Activated CD8-positive, alpha-beta T cell treated with anti-CD3 and anti-CD28 coated beads, Interleukin-2, amount 10 ng/mL, durations not matched to agents 7 days and 5 days (primary cell): Measurements from ENCODE around the gene OR11A1. TPM values are rescaled to one million over a fixed set of nuclear protein-coding genes. Genes with fewer than 3 reads are reported as not detected.
"Not testable (repeated sequence)": the region's sequence is repeated elsewhere in the genome, so short reads cannot be mapped to it uniquely, and the experiment has no call there.

Experiments
- ATAC-seq: fragments of 150-1000 bp; cut with Tn5 transposase; one replicate; pipeline ENCODE4 v1.10.0; 2021; ENCODE audit warnings: moderate library complexity
- CTCF ChIA-PET: fragments of 350-600 bp; sonication (Branson Sonifier 250); formaldehyde crosslinking; loops from one replicate; lab custom pipeline; 2021; ENCODE audit warnings: antibody characterized with exemption; lab: Charles Lee
- POLR2A ChIA-PET: fragments of 350-600 bp; sonication (Branson Sonifier 250); formaldehyde crosslinking; loops from one replicate; lab custom pipeline; 2021; ENCODE audit warnings: antibody characterized with exemption; lab: Charles Lee
- DNase-seq: peaks from one replicate; pipeline ENCODE4 v3.0.0-alpha.2; 2020
- H3K27ac Mint-ChIP-seq: one replicate; pipeline ENCODE4 v1.8.0; 2021; ENCODE audit warnings: mild to moderate bottlenecking, mixed read lengths
- H3K27me3 Mint-ChIP-seq: one replicate; pipeline ENCODE4 v1.8.0; 2021; ENCODE audit warnings: low read depth, mixed read lengths
- H3K36me3 Mint-ChIP-seq: one replicate; pipeline ENCODE4 v1.8.0; 2021; ENCODE audit warnings: low read depth, mixed read lengths
- H3K4me1 Mint-ChIP-seq: one replicate; pipeline ENCODE4 v1.8.0; 2021; ENCODE audit warnings: low read depth, mixed read lengths
- H3K4me3 Mint-ChIP-seq: one replicate; pipeline ENCODE4 v1.8.0; 2021; ENCODE audit warnings: mild to moderate bottlenecking, mixed read lengths
- H3K9me3 Mint-ChIP-seq: one replicate; pipeline ENCODE4 v1.8.0; 2022; ENCODE audit warnings: mixed read lengths; ENCODE audit not compliant: insufficient read depth
- total RNA-seq, 2 experiments: library from RNA; stranded (reverse); gene quantifications; one replicate each; pipeline ENCODE4 v1.2.3, GENCODE V29; 2021

Gene OR11A1
- total RNA-seq, 2 experiments from 2014 or later, result not detected

DNA sequence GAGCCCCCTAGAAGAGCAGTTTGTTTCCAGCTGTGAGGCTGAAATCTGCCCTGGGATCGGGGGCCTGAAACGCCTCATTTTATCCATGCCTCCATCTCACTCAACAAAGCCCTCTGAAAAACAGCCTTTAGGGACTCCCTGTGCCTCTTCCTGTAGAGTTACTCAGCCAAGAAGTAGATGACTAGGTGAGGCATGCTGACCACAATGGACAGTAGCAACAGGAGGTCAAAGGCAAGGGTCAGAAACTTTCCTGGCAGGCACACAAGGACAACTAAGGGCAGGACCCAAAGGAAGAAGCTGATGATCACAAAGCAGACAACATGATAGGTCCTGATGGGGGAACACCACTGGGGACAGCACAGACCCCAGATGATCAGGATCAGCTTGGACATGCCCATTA is 18.1 kb upstream of the OR11A1 start:
- ChIA-PET CTCF (no interaction called here), POLR2A (no interaction called here)
- DNase-seq, result no peak
- no peaks in the 10 kb centered on the region for H3K36me3 Mint-ChIP-seq
- ATAC-seq, result no peak
- peaks cover 9% of the 10 kb centered on the region for H3K27me3 Mint-ChIP-seq
- H3K9me3 Mint-ChIP-seq, result no peaks in the 10 kb centered on the region
- H3K4me1 Mint-ChIP-seq, result no peaks in the 10 kb centered on the region
- no peak overlapping the region for H3K4me3 Mint-ChIP-seq
- no peak overlapping the region for H3K27ac Mint-ChIP-seq

DNA sequence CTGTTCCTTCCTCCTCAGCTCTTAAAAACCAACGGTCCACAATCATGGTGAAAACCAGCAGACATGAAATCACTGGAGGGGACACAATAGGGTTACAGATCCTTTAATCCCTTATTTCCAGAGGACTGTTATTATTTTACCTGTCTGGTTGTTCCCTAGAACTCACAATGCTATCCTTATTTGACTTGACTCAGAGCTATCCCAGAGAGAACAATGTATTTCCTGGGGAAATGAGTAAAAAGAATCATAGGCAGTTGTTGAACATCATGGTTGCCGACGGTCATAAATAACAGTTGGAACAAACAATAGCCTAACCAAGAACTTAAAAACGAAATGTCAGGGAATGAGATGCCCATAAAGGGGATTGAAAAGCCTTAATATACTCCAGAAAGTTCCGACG is 9.4 kb upstream of the OR11A1 start:
- ATAC-seq (no peak), DNase-seq (no peak)
- Mint-ChIP-seq H3K9me3 (no peaks in the 10 kb centered on the region), H3K36me3 (no peaks in the 10 kb centered on the region), H3K27me3 (peaks cover 9% of the 10 kb centered on the region), H3K27ac (no peak overlapping the region), H3K4me3 (no peak overlapping the region), H3K4me1 (no peaks in the 10 kb centered on the region)
- POLR2A ChIA-PET, result no interaction called here
- CTCF ChIA-PET, result no interaction called here

DNA sequence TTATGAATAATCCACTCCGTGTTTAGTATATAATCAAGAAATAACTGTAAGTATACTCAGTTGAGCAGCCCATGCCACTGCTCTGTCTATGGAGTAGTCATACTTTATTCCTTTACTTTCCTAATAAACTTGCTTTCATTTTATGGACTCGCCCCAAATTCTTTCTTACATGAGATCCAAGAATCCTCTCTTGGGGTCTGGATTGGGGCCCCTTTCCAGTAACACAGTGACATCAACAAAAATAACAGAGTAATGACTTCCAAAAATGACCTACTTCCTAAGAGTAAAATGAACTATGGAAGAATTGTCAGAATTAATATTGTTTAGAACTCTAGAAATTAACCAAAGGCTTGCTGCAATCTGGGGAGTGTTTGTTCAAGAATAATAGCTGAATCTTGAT is 8.9 kb upstream of the OR11A1 start:
- Mint-ChIP-seq H3K27me3 (peaks cover 9% of the 10 kb centered on the region), H3K4me3 (no peak overlapping the region), H3K9me3 (no peaks in the 10 kb centered on the region), H3K27ac (no peak overlapping the region), H3K4me1 (no peaks in the 10 kb centered on the region), H3K36me3 (no peaks in the 10 kb centered on the region)
- ChIA-PET POLR2A (no interaction called here), CTCF (no interaction called here)
- ATAC-seq (no peak), DNase-seq (no peak)

DNA sequence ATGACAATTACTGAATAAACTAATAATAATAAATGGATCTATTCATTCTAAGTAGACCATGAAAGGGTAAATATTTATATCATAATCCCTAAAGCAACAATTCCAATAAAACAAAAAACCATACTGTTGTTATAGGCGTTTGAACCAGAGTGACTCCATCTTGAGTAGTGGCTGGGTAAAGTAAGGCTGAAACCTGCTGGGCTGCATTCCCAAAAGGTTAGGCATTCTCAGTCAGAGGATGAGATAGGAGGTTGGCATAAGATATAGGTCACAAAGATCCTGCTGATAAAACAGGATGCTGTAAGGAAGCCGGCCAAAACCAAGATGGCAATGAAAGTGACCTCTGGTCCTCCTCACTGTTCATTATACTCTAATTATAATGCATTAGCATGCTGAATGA is 8.4 kb upstream of the OR11A1 start:
- ATAC-seq (no peak), DNase-seq (no peak)
- ChIA-PET CTCF (no interaction called here), POLR2A (no interaction called here)
- H3K27me3 Mint-ChIP-seq, result peaks cover 7% of the 10 kb centered on the region
- no peak overlapping the region for H3K27ac Mint-ChIP-seq
- no peak overlapping the region for H3K4me3 Mint-ChIP-seq
- H3K36me3 Mint-ChIP-seq, result no peaks in the 10 kb centered on the region
- no peaks in the 10 kb centered on the region for H3K9me3 Mint-ChIP-seq
- H3K4me1 Mint-ChIP-seq, result no peaks in the 10 kb centered on the region

DNA sequence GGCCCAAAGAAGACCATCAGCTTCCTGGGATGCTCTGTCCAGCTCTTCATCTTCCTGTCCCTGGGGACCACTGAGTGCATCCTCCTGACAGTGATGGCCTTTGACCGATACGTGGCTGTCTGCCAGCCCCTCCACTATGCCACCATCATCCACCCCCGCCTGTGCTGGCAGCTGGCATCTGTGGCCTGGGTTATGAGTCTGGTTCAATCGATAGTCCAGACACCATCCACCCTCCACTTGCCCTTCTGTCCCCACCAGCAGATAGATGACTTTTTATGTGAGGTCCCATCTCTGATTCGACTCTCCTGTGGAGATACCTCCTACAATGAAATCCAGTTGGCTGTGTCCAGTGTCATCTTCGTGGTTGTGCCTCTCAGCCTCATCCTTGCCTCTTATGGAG is 5.2 kb upstream of the OR11A1 start:
- Mint-ChIP-seq H3K9me3 (no peaks in the 10 kb centered on the region), H3K4me1 (no peaks in the 10 kb centered on the region), H3K4me3 (no peak overlapping the region), H3K27me3 (peaks cover 15% of the 10 kb centered on the region), H3K27ac (no peak overlapping the region), H3K36me3 (no peaks in the 10 kb centered on the region)
- ATAC-seq (no peak), DNase-seq (no peak)
- ChIA-PET POLR2A (no interaction called here), CTCF (no interaction called here)

DNA sequence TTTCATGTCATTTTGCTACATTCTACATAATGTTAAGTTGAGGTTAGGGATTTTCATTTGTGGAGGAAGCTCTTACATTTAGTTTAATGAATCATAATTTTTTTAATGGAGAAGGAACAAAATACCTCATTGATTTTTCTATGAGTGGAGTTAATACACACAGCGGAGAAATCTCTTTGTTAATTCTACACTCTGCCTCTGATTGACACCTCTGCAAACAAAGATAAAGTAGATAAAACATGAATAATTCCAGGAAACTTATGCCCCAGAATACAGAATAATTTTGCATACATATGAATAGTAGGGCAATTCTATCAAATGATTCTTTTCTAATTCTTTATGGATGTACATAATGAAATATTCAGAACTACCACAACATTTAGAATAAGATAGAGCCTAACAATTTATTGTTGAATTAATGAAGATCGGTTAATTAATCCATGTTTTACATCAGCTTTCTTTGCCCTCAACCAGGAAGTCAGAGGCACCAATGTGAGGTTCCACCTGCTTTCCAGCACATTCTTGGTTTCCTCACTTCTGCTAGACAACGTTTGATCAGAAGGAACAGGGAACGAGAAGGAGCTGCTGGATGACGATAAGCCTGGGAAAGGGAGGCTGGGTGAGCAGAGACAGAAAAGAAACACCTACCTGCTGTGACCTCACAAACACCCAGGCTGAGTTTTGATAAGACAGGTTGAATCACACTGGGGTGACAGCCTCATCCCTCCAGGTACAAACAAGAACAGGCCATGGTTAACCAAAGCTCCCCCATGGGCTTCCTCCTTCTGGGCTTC is 4.3 kb upstream of the OR11A1 start:
- Mint-ChIP-seq H3K27me3 (peaks cover 16% of the 10 kb centered on the region), H3K4me1 (no peaks in the 10 kb centered on the region), H3K9me3 (no peaks in the 10 kb centered on the region), H3K4me3 (no peak overlapping the region), H3K36me3 (no peaks in the 10 kb centered on the region), H3K27ac (no peak overlapping the region)
- POLR2A ChIA-PET, result interaction anchor here (0.5 kb wide), 1 partner anchor 131 kb away, joined by 3 read pairs; no protein-coding TSS in a partner anchor
- DNase-seq (no peak), ATAC-seq (no peak)
- CTCF ChIA-PET, result no interaction called here

DNA sequence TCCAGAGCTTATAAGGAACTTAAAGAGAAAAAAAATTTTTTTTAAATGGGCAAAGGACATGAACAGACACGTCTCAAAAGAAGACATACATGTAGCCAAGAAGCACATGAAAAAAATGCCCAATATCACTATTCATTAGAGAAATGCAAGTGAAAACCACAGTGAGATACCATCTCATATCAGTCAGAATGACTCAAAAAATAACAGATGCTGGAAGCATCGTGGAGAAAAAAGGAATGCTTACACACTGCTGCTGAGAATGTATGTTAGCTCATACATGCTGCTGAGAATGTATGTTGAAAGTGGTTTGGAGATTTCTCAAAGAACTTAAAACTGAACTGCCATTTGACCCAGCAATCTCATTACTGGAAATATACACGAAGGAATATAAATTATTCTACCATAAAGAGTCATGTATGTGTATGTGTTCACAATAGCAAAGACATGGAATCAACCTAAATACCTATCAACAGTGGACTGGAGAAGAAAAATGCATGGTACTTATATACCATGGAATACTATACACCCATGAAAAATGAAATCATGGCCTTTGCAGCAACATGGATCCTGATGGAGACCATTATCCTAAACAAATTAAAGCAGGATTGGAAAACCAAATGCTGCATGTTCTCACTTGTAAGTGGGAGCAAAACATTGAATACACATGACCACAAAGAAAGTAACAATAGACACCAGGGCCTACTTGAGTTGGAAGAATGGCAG is 5.2 kb downstream of the OR11A1 start:
- Mint-ChIP-seq H3K27me3 (peaks cover 18% of the 10 kb centered on the region), H3K9me3 (no peaks in the 10 kb centered on the region), H3K36me3 (no peaks in the 10 kb centered on the region), H3K27ac (no peak overlapping the region), H3K4me1 (no peaks in the 10 kb centered on the region), H3K4me3 (no peak overlapping the region)
- POLR2A ChIA-PET, result interaction anchor here (0.6 kb wide), 1 partner anchor 1968 kb away, joined by 3 read pairs; no protein-coding TSS in a partner anchor
- no peak for DNase-seq
- no peak for ATAC-seq
- CTCF ChIA-PET, result no interaction called here

DNA sequence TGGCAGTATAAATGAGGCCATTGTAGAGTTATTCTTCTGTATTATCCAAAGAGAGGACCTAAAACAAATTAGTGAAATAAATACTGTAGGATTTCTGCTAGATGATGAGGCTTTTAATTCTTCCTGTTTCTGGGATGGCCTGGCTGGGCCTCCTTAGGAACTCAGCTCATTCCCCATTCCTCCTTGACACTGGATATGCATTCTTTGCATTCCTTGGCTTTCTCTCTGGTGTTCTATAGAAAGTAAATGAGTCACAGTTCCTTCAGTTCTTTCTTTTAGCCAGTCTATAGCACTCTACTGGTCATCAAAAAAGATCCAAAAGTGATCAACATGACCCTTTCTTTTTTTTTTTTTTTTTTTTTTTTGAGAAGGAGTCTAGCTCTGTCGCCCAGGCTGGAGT is 9.2 kb downstream of the OR11A1 start:
- Mint-ChIP-seq H3K4me3 (no peak overlapping the region), H3K4me1 (no peaks in the 10 kb centered on the region), H3K9me3 (no peaks in the 10 kb centered on the region), H3K27me3 (peaks cover 11% of the 10 kb centered on the region), H3K27ac (no peak overlapping the region), H3K36me3 (no peaks in the 10 kb centered on the region)
- no peak for ATAC-seq
- CTCF ChIA-PET, result no interaction called here
- POLR2A ChIA-PET, result interaction anchor here (0.6 kb wide), 1 partner anchor 1446 kb away, joined by 4 read pairs; no protein-coding TSS in a partner anchor
- no peak for DNase-seq

DNA sequence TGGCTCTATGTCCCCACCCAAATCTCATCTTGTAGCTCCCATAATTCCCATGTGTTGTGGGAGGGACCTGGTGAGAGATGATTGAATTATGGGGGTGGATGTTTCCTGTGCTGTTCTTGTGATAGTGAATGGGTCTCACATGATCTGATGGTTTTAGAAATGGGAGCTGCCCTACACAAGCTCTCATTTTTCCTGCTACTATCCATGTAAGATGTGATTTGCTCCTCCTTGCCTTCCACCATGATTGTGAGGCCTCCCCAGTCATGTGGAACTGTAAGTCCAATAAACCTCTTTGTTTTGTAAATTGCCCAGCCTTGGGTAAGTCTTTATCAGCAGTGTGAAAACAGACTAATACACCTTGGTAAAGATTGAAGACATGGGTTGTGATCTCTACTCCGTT is 12.8 kb downstream of the OR11A1 start:
- H3K4me3 Mint-ChIP-seq, H3K27ac Mint-ChIP-seq, POLR2A ChIA-PET, ATAC-seq, CTCF ChIA-PET, H3K4me1 Mint-ChIP-seq, H3K9me3 Mint-ChIP-seq, DNase-seq, H3K36me3 Mint-ChIP-seq: not testable (repeated sequence)
- H3K27me3 Mint-ChIP-seq, result peaks cover 11% of the 10 kb centered on the region

DNA sequence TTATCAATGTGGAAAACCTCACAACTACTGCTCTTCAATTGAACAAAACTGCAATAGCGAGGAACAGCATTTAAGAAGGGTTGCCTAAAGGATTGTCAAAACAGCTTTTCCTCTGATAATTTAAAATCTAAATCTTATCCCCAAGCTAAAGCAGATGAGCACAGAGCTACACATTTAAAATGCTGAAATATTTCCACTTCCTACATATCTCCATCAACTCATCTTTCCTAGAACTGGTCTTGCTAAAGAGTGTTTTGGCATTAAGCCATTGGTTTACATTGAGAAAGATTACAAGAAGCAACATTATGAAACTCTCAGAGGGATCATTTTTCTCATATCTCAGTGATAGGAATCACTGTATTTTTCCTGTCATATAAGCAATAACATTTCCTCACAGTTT is 14.2 kb downstream of the OR11A1 start:
- H3K27me3 Mint-ChIP-seq, result peaks cover 11% of the 10 kb centered on the region
- H3K9me3 Mint-ChIP-seq, result no peaks in the 10 kb centered on the region
- DNase-seq (no peak), ATAC-seq (no peak)
- ChIA-PET CTCF (no interaction called here), POLR2A (no interaction called here)
- no peak overlapping the region for H3K4me3 Mint-ChIP-seq
- no peaks in the 10 kb centered on the region for H3K36me3 Mint-ChIP-seq
- H3K4me1 Mint-ChIP-seq, result no peaks in the 10 kb centered on the region
- no peak overlapping the region for H3K27ac Mint-ChIP-seq

DNA sequence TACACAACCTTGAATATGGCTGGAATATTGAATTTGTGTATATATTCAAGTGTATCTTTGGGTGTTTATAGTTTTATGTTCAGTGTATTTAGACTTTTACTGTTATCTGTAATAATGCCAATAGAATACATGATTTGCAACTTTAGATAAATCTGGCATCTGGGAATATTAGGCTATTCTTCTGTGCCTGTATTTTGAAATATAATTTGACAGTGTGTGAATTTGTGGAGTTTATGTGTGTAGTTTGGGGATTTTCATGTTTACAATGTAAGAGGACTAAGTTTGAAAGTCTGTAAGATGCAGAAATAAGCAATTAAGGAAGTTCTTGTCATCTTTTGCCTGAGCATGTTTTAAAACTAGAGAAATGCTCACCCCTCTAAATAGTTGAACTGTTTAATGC is 17.9 kb downstream of the OR11A1 start, which contains the start of gene OR10C1:
Gene OR10C1 (plus strand): TSS at position 301 of the 400 bp plus-strand sequence. CDS start 710 bp downstream, outside the sequence.
- peaks cover 13% of the 10 kb centered on the region for H3K27me3 Mint-ChIP-seq
- ChIA-PET POLR2A (no interaction called here), CTCF (no interaction called here)
- H3K9me3 Mint-ChIP-seq, result no peaks in the 10 kb centered on the region
- no peaks in the 10 kb centered on the region for H3K36me3 Mint-ChIP-seq
- ATAC-seq (no peak), DNase-seq (no peak)
- H3K4me1 Mint-ChIP-seq, result no peaks in the 10 kb centered on the region
- H3K4me3 Mint-ChIP-seq, result no peak within 1 kb of the TSS
- H3K27ac Mint-ChIP-seq, result no peak within 1 kb of the TSS

DNA sequence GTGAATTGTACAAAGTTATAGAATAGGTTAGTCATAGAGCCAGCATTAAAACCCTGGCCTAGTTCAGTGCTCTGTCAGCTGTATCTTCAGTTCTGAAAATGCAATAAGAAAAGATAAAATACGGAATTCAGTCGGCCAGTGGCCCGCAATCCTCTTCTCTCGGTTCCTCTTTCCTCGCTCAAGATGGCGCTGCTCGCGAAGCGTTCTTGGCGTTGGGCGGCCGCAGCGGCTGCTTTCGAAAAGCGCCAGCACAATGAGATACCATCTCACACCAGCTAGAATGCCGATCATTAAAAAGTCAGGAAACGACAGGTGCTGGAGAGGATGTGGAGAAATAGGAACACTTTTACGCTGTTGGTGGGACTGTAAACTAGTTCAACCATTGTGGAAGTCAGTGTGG is 20.1 kb downstream of the OR11A1 start:
- peaks cover 19% of the 10 kb centered on the region for H3K27me3 Mint-ChIP-seq
- H3K9me3 Mint-ChIP-seq, H3K36me3 Mint-ChIP-seq, CTCF ChIA-PET, ATAC-seq, DNase-seq, POLR2A ChIA-PET, H3K4me3 Mint-ChIP-seq, H3K27ac Mint-ChIP-seq, H3K4me1 Mint-ChIP-seq: not testable (repeated sequence)
